ENCODE data around the gene NKPD1.
"Not testable (repeated sequence)": the region's sequence is repeated elsewhere in the genome, so short reads cannot be mapped to it uniquely, and the experiment has no call there.

Gene NKPD1

DNA sequence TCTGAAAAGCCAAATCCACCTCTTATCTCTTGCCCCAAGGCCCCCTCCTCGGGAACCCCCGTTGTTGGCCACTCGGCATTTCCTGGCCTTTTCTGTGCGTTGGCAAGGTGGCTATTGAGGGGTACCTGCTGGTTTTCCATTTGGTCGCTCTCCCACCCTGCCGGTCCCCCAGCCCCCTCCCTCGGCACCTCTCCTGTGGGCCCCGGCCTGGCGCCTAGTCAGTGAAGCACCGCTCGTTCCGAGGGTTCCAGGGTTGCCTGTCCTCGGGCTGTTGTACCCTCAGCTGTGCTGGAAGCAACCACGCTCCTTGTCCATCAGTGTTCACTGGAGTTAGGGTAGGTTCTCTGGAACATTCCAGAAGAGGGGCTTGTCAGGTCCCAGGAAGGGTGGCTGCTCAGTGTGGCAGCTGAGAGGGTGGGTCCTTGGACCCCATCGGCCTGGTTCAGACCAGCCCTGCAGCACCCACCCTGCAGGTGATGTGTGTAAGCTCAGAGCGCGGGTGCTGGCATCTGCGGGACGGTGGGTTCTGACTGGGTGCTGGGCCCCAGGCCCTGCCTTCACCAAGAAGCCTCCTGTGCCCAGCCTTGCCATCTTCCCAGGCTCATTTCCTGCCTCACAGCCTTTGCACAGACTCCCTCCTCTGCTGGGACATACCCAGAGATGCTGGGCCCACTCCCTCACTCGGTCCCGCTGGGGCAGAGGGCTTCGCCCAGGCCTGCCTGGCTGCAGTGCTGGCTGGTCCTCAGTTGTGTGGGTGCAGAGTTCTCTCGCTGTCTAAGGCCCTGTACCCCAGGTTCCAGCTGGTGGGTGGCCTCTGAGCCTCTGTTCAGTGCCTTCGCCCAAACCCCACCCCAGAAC lies 21.3 kb downstream of the NKPD1 start:
- DNase-seq: no peak

- no peak for DNase-seq
Measured at GRCh38 chr19:45138303-45138751, 22.5 kb downstream of the NKPD1 start.

- DNase-seq: no peak
Measured at GRCh38 chr19:45137179-45137761, 23.5 kb downstream of the NKPD1 start.

GRCh38 chr19:45136507-45137178 lies 24.1 kb downstream of the NKPD1 start:
- no peak for DNase-seq

DNA sequence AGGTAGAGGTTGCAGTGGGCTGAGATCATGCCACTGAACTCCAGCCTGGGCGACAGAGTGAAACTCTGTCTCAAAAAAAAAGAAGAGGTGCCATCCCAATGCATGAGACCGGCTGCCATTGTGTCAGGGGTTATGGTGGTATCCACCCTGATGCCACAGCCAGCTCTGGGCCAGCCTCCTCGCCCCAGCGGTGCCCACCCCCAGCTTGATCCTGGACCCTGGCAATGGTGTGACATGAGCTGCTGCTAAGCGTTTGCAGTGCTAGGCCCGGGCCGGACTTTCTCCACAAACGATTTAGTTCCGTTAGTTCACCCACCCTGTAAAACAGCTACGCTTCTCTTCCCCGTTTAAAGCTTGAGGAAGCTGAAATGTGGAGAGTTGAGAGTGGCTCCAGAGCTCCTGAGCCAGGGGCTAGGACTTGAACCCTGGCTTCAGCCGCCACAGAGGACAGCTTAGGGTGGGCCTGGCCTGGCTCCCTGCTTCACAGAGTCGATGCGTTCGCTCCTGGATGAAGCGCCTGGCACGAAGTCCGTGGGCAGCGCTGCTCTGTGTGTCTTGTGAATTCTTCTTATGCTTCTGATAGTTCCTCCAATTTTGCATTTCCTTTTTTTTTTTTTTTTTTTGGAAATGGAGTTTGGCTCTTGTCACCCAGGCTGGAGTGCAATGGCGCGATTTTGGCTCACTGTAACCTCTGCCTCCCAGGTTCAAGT lies 25.5 kb downstream of the NKPD1 start:
- no peak for DNase-seq

- DNase-seq: no peak
Measured at GRCh38 chr19:45133661-45134060, 27.1 kb downstream of the NKPD1 start.

- DNase-seq: no peak
Measured at GRCh38 chr19:45130888-45131615, 29.7 kb downstream of the NKPD1 start.

DNA sequence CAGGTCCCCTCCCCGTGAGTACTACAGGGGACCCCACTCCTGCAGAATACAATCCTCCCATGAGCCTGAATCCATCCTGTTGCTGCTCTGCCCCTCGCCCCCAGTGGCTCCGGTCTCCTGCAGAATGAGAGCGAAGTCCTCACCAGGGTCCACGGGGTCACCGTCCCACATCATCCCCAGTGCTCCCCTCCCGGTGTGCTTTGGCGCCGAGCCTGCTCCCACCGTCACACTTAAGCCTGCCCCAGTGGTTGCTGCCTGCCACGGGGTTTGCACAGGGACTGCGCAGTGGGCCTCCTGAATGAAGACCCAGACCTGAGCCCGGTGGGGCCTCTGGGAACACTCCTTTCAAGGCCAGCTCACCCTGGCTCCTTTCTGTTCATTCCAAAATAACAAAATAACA lies 30.5 kb downstream of the NKPD1 start:
- DNase-seq: no peak

DNA sequence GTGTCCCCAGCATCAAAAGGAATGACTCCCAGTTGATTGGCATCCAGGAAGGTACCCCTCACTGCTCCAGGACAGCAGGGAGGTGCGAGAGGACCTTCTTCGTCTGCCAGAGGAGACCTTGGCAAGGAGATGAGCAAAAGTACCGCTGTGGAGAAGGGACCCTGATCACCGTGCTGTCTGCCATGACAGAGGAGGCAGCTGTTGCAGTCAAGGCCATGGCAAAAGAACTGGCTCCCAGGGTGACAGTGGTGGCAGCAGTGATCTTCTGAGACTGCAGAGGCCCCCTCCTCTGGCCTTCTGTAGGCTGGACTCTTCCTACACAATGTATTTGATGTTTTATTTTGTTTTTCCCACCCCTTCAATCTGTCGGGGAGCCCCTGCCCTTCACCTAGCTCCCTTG lies 32.0 kb downstream of the NKPD1 start:
- no peak for DNase-seq

- no peak for DNase-seq
Measured at GRCh38 chr19:45128146-45128545, 32.6 kb downstream of the NKPD1 start.

- DNase-seq: no peak
Measured at GRCh38 chr19:45126654-45127053, 34.1 kb downstream of the NKPD1 start.

- peak; percentile 27 to 28 for DNase-seq
Measured at GRCh38 chr19:45125975-45126493, 34.7 kb downstream of the NKPD1 start.

DNA sequence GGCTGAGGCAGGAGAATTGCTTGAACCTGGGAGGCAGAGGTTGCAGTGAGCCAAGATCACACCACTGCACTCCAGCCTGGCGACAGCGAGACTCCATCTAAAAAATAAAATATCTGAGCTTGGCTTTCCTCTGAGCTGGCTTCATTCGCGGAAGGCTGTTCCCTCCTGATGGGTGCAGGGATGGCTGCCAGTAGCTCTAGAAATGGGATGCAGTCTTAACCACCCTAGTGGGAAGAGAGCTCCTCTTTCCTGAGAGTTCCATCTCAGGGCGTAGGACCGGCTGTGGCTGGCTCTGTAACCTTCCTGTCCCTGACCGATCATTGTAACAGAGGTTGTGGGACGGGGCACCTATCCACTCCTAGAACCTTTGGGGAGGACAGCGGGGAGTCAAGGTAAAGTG lies 35.4 kb downstream of the NKPD1 start:
- DNase-seq: no peak

GRCh38 chr19:45124021-45124420 lies 36.8 kb downstream of the NKPD1 start:
- DNase-seq: no peak

DNA sequence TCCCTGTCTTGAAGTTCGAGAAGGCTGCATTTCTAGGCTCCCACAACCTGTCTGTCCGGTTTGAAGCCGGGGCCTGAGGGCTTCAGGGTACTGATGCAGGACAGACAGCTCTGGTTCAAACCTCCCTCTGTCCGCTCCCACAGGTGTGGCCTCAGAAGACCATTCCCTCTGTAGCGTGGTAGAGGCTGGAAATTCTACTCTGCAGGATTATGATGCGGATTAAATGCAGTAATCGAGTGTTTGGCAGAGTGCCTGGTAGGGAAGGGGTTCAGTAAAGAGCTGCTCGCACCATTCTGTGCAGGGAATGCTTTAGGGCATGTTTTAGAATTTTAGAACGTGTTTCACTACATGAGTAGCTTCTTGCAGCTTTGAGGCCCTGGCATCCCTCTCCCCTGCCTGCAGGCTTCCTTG lies 37.3 kb downstream of the NKPD1 start:
- DNase-seq: no peak

- no peak for DNase-seq
Measured at GRCh38 chr19:45122832-45123231, 38.0 kb downstream of the NKPD1 start.

GRCh38 chr19:45121827-45122345 lies 38.9 kb downstream of the NKPD1 start:
- DNase-seq: no peak

- DNase-seq: no peak
Measured at GRCh38 chr19:45119582-45119981, 41.2 kb downstream of the NKPD1 start.

- not testable (repeated sequence) for DNase-seq
Measured at GRCh38 chr19:45118591-45119355, 42.0 kb downstream of the NKPD1 start.

DNA sequence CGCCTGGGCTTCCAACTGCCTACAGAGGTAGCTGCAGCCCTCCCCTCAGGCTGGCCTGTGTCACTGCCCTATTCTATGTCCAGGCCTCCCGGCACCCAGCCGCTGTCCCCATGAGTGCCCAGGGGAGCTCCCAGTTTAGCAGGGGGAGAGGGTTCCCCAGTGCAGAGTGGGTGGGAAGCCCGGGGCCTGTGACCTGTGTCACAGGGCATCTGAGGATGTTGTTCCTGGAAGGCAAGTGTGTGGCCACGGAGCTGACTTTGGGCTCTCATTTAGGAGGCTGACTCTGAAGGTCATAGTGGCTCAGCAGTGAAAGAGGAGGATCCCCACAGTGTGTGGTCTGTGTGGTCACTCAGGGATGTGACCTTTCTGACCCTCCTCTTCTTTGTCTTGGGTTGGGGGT lies 42.7 kb downstream of the NKPD1 start:
- no peak for DNase-seq

GRCh38 chr19:45117671-45118070 lies 43.1 kb downstream of the NKPD1 start:
- no peak for DNase-seq
